Measurements from ENCODE around the gene ADAM10.

The ADAM10 gene

GRCh38 chr15:58671186-58671585 is 78.3 kb downstream of the ADAM10 start:
- DNase-seq (ENCODE audit: extremely low read depth, low read depth), result no peak
- TF ChIP-seq, protein P1, sequence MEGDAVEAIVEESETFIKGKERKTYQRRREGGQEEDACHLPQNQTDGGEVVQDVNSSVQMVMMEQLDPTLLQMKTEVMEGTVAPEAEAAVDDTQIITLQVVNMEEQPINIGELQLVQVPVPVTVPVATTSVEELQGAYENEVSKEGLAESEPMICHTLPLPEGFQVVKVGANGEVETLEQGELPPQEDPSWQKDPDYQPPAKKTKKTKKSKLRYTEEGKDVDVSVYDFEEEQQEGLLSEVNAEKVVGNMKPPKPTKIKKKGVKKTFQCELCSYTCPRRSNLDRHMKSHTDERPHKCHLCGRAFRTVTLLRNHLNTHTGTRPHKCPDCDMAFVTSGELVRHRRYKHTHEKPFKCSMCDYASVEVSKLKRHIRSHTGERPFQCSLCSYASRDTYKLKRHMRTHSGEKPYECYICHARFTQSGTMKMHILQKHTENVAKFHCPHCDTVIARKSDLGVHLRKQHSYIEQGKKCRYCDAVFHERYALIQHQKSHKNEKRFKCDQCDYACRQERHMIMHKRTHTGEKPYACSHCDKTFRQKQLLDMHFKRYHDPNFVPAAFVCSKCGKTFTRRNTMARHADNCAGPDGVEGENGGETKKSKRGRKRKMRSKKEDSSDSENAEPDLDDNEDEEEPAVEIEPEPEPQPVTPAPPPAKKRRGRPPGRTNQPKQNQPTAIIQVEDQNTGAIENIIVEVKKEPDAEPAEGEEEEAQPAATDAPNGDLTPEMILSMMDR (IDR thresholded peaks at IDR 0.05; ENCODE audit: low read depth, low read length), result no peak

DNA sequence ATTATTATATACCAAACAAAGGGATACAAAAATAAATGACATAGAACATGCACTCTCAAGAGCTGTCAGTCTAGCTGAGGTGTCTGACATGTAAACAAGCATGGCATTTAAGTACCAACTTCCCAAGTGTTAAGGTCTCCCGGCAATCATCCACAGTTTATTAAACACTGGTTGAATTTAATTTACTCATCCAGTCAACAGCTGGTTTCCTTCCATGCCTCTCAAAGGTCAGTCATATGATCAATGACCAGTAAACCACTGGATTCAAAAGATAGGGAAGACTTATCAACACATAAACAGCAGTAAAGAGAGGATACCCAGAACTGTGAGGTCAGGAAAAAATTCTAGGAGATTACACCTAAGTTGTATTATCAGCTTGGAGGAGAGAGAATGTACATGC is 80.4 kb downstream of the ADAM10 start:
- DNase-seq (ENCODE audit: extremely low read depth, low read depth), result no peak
- TF ChIP-seq, protein P1 (IDR thresholded peaks at IDR 0.05; ENCODE audit: low read depth, low read length), result no peak

GRCh38 chr15:58666957-58667356 is 82.5 kb downstream of the ADAM10 start:
- TF ChIP-seq, protein P1 (IDR thresholded peaks at IDR 0.05; ENCODE audit: low read depth, low read length), result no peak

DNA sequence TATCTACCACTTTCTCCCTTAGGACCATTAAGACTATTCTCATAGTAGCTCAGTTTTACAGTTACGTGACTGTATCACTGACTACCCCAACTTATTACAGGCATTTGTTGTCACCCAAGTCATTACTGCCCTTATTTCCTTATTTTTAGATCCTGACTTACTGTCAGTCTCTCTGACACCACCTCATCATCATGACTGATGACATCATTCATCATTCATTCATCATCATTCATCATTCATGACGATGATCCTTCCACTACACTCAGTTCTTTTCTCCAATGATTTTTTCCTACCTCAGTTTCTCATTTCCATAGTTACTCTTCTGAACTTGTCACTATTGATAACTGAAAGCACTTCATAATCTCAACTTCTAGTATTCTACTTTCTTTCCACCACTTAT is 83.8 kb downstream of the ADAM10 start:
- TF ChIP-seq, protein P1 (IDR thresholded peaks at IDR 0.05; ENCODE audit: low read depth, low read length), result no peak
- DNase-seq (ENCODE audit: extremely low read depth, low read depth), result no peak

More at GRCh38 chr15:58666957-58667356, 82.5 kb downstream of the ADAM10 start:
- DNase-seq (ENCODE audit: extremely low read depth, low read depth), result no peak

DNA sequence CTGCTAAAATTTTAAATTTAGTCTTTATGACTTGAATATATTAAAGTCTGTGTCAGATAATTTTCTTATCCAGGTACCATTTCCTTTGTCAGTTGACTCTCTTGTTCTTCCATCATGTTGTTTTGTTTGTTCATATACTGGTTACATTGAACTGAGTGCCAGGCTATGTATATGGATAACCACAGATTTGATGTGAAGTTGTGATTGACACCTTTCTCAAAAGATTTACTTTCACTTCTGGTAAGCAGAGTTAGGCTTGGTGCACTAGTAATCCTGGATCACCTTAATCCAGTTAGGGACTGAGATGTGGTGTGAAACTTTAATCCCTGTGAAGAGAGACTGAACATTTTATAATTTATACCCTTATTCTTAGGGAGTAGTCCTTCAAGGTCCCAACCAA is 99.4 kb downstream of the ADAM10 start:
- DNase-seq (ENCODE audit: extremely low read depth, low read depth), result no peak

DNA sequence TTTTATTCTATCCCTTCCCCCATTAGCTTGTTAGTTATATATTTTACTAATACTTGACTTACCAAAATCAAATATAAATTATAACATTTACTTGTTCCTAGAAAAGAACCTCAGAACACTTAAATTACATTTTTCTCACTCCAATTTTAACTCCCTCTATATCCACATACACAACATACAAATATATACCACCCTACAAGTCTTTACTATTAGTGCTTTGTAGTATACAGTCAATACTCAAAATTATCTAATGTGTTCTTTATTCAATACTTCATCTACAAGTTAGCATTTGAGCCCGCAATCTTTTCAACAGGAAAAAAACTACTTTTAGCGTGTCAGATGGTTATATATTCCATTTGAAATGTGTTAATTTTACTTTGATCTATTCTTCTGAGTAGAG is 100.3 kb downstream of the ADAM10 start:
- no peak for DNase-seq (ENCODE audit: extremely low read depth, low read depth)
- TF ChIP-seq, protein P1 (IDR thresholded peaks at IDR 0.05; ENCODE audit: low read depth, low read length), result no peak

More for the DNA sequence above, 99.4 kb downstream of the ADAM10 start:
- TF ChIP-seq, protein P1 (IDR thresholded peaks at IDR 0.05; ENCODE audit: low read depth, low read length), result no peak

DNA sequence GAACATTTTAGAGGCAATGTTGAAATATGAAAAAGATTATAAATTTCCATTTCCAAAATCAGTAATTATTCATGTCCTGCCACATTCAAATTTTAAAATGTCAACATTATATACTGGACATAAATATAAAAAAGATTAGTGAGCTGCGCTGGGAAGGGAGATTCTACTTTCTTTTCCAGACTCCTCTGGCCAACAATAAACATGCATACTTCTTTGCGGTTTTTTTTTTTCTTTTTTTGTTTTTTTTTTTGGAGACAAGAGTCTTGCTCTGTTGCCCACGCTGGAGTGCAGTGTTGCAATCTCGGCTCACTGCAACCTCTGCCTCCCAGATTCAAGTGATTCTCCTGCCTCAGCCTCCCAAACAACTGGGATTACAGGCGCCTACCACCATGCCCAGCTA is 105.5 kb downstream of the ADAM10 start:
- DNase-seq (ENCODE audit: extremely low read depth, low read depth), result no peak

More for the DNA sequence above, 105.5 kb downstream of the ADAM10 start:
- TF ChIP-seq, protein P1 (IDR thresholded peaks at IDR 0.05; ENCODE audit: low read depth, low read length), result no peak
